Measurements from ENCODE around the gene OLFM3. TPM values are rescaled to one million over a fixed set of nuclear protein-coding genes. Genes with fewer than 3 reads are reported as not detected.

OLFM3 gene
- total RNA-seq, 1 donor from 2014 or later = 0.23 TPM

- H3K4me3 Mint-ChIP-seq = no peak overlapping the region
- H3K9me3 Mint-ChIP-seq = no peaks in the 10 kb centered on the region
- H3K27ac Mint-ChIP-seq (ENCODE audit: unreplicated experiment) = no peak overlapping the region
- peaks cover 3% of the 10 kb centered on the region for H3K27me3 Mint-ChIP-seq (ENCODE audit: low read depth)
- TF ChIP-seq CTCF (conservative IDR thresholded peaks at IDR 0.05) = no peak
- DNase-seq (ENCODE audit: low read depth, low spot score) = no peak
- no peaks in the 10 kb centered on the region for H3K4me1 Mint-ChIP-seq
- H3K36me3 Mint-ChIP-seq (ENCODE audit: low read depth) = no peaks in the 10 kb centered on the region
Observed at GRCh38 chr1:101967871-101968270, 28.9 kb downstream of the OLFM3 start.

- DNase-seq (ENCODE audit: low read depth, low spot score) = no peak
- no peaks in the 10 kb centered on the region for H3K36me3 Mint-ChIP-seq (ENCODE audit: low read depth)
- H3K4me3 Mint-ChIP-seq = no peak overlapping the region
- no peak for TF ChIP-seq CTCF (conservative IDR thresholded peaks at IDR 0.05)
- H3K27ac Mint-ChIP-seq (ENCODE audit: unreplicated experiment) = no peak overlapping the region
- H3K27me3 Mint-ChIP-seq (ENCODE audit: low read depth) = peaks cover 3% of the 10 kb centered on the region
- no peaks in the 10 kb centered on the region for H3K9me3 Mint-ChIP-seq
- no peaks in the 10 kb centered on the region for H3K4me1 Mint-ChIP-seq
Observed at GRCh38 chr1:101965341-101965740, 31.4 kb downstream of the OLFM3 start.

DNA sequence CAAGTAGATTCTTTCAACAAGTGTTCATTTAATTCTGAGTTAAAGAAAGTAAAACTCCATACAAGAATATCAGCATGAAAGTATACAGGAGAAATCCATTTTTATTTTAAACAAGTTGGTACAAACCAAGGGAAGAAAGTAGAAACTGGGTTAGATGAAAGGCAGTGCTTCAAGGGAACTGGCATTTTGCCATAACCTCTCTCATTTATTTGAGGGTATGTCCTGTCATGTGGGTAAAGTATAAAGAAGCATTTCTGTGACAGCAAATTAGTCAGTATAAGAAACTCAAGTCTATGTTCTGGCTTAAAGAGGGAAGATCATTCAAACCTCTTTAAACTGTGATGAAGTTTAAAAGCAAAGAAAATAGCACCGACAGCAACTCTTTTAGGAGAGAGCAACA lies 32.0 kb downstream of the OLFM3 start:
- no peak for DNase-seq (ENCODE audit: low read depth, low spot score)
- no peaks in the 10 kb centered on the region for H3K36me3 Mint-ChIP-seq (ENCODE audit: low read depth)
- no peak for TF ChIP-seq CTCF (conservative IDR thresholded peaks at IDR 0.05)
- H3K9me3 Mint-ChIP-seq = no peaks in the 10 kb centered on the region
- peaks cover 3% of the 10 kb centered on the region for H3K27me3 Mint-ChIP-seq (ENCODE audit: low read depth)
- H3K4me3 Mint-ChIP-seq = no peak overlapping the region
- H3K4me1 Mint-ChIP-seq = no peaks in the 10 kb centered on the region
- no peak overlapping the region for H3K27ac Mint-ChIP-seq (ENCODE audit: unreplicated experiment)

DNA sequence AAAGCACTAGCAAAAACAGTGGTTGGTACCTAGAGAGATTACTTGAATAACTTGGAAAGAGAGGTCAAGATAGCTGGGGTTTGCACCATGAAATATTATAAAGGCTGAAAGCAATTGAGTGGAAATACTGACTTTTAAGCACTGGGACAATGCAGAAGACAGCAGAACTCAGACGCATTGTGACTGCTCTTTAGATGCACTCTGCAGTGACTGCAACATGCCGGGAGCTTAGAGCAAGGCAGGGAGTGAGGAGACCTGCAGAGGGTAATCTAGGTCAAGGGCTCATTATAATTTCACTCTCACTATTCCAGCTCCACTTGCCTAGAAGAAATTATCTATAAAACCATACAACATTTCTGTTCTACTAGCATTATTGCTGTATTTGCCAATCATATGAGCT lies 36.6 kb downstream of the OLFM3 start:
- DNase-seq (ENCODE audit: low read depth, low spot score) = no peak
- H3K27me3 Mint-ChIP-seq (ENCODE audit: low read depth) = peaks cover 3% of the 10 kb centered on the region
- no peaks in the 10 kb centered on the region for H3K4me1 Mint-ChIP-seq
- no peak overlapping the region for H3K4me3 Mint-ChIP-seq
- no peaks in the 10 kb centered on the region for H3K9me3 Mint-ChIP-seq
- TF ChIP-seq CTCF (conservative IDR thresholded peaks at IDR 0.05) = no peak
- H3K27ac Mint-ChIP-seq (ENCODE audit: unreplicated experiment) = no peak overlapping the region
- H3K36me3 Mint-ChIP-seq (ENCODE audit: low read depth) = no peaks in the 10 kb centered on the region

- H3K36me3 Mint-ChIP-seq (ENCODE audit: low read depth) = no peaks in the 10 kb centered on the region
- DNase-seq (ENCODE audit: low read depth, low spot score) = no peak
- H3K4me3 Mint-ChIP-seq = no peak overlapping the region
- H3K27ac Mint-ChIP-seq (ENCODE audit: unreplicated experiment) = no peak overlapping the region
- H3K4me1 Mint-ChIP-seq = no peaks in the 10 kb centered on the region
- H3K27me3 Mint-ChIP-seq (ENCODE audit: low read depth) = peaks cover 3% of the 10 kb centered on the region
- H3K9me3 Mint-ChIP-seq = no peaks in the 10 kb centered on the region
- no peak for TF ChIP-seq CTCF (conservative IDR thresholded peaks at IDR 0.05)
Observed at GRCh38 chr1:101959456-101959855, 37.3 kb downstream of the OLFM3 start.

DNA sequence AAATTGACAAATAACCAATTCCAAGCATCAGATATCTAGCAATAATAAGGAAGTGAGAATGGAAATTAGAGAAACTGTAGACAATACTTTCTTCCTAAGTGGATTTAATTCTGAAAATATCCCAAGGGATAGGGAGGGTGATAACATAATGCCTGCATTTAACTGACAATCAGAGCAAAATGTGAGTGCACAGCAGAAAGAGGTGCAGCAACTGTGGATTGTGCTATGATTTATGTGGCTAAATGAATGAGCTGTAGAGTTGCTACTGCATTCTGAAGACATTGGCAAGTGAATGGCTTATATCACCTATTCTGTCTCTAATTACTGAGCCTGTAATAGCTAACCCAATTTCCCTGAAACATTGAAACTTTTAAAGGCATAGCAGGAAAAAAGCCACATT lies 39.0 kb downstream of the OLFM3 start:
- no peaks in the 10 kb centered on the region for H3K36me3 Mint-ChIP-seq (ENCODE audit: low read depth)
- H3K4me3 Mint-ChIP-seq = no peak overlapping the region
- no peaks in the 10 kb centered on the region for H3K4me1 Mint-ChIP-seq
- no peak overlapping the region for H3K27ac Mint-ChIP-seq (ENCODE audit: unreplicated experiment)
- H3K27me3 Mint-ChIP-seq (ENCODE audit: low read depth) = no peaks in the 10 kb centered on the region
- no peak for TF ChIP-seq CTCF (conservative IDR thresholded peaks at IDR 0.05)
- DNase-seq (ENCODE audit: low read depth, low spot score) = no peak
- H3K9me3 Mint-ChIP-seq = no peaks in the 10 kb centered on the region
